NOMO-1 treated with DMSO at 0.1 percent for 48 hours (cell line): ENCODE data around the gene KRT10.
"Not testable (repeated sequence)": the region's sequence is repeated elsewhere in the genome, so short reads cannot be mapped to it uniquely, and the experiment has no call there.

Experiments
- DNase-seq: peaks from one replicate; lab custom pipeline; 2025; ENCODE audit not compliant: unreplicated experiment; lab: John Stamatoyannopoulos, UW

KRT10 gene

DNA sequence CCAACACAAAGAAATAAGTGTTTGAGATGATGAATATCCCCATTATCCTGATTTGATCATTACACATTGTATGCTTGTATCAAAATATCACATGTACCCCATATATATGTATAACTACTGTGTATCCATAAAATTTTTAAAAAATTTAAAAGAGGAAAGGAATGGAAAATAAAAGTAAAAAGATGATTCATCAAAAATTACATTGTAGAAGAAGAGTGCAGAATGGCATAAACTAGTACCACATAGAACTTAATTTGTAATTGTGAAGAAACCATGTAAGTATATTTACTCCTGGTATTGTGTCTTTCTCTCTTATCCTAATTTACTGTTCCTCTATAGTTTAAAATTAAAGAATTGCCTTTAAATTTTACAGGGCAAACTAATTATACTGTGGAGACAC lies 11.5 kb upstream of the KRT10 start:
- DNase-seq, result no peak

DNA sequence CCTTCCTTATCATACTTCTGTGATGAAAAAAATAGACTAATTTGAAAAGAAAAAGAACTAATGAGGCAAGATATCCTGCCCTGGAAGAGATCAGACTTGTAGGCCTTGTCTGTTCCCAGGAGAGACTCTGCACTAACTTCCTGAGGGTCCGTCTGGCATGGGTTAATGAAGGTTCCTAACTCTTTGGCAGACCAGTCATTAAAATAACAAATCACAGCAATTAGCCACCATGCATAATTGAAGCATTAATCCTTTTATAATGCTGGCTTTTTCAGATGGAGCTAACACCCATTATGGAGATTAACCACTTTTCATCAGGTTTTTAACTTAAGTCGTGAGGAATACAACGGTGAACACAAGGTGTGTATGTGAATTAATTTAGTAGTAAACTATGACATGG lies 10.4 kb upstream of the KRT10 start:
- DNase-seq, result no peak

DNA sequence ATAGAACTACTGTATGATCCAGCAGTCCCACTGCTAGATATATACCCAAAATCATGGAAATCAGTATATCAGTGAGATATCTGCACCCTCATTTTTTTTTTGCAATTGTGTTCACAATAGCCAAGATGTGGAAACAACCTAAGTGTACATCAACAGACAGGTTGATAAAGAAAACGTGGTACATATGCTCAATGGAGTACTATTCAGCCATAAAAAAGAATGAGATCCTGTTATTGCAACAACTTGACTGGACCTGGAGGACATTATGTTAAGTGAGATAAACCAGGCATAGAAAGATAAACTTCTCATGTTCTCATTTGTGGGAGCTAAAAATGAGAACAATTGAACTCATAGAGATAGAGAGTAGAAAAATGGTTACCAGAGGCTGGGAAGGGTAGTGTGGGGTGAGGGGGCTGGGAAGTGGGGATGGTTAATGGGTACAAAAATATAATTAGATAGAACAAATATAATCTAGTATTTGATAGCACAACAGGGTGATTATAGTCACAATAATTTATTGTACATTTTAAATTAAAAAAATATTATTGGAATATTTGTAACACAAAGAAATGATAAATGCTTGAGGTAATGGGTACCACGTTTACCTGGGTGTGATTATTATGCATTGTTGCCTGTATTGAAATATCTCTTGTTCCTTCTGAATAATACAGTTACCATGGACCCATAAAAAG lies 7.8 kb upstream of the KRT10 start:
- no peak for DNase-seq

DNA sequence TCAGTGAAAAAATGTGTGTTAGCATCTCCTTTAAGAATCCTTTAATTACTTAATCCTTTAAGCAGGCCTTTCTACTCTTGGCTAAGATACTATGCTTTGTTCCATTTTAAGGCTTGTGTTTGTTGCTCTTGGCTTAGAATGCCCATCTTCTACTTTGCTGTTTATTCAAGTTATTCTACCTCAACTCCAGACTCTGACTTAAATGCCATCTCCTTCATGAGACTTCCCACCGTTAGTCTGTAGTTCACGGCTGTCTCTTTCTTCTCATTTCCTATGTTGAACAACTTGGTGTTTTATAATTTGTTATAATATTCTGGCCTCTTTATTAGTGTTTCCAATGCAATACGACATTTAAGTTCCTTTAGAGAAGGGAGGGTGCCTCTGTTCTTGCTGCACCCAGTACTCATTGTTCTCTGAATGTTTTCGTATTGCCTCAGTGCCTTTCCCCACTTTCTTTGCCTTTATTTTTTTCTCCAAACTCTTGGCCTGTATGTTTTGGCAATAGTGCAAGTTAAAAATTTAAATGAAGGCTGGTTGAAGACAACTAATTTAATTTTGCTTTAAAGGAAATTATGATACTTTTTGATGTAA lies 6.1 kb upstream of the KRT10 start:
- no peak for DNase-seq

DNA sequence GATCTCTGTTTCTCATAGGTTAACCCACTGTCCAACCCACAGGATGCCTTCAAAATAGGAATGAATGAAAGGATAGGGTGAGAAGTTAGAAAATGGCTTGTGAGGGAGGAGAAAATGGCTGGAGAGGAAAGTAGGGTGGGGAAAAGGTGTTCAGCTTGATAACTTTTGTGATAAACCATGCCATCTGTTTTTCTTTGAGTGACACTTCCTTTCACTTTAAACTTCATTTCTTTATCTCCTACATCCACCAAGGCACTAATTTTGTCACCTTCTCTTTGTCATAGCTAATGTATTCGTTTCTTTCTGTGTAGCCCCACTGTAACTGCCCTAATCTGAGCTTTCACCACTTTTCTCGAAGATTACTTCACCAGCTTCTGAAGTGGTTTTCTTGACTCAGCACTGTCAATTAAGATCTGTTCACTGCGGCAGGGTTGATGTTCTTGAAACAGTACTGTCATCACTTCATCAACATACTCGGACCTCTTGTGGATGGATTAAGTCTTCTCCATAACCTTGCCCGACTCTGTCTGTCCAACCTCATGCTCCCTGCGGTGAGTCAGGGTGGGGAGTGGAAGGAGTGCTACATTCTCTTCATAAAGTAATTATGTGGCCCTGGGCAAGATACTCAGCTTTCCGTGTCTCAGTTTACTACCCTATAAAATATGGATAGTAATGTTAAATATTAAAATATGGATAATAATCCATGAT lies 5.5 kb upstream of the KRT10 start:
- DNase-seq, result peak; percentile 82

DNA sequence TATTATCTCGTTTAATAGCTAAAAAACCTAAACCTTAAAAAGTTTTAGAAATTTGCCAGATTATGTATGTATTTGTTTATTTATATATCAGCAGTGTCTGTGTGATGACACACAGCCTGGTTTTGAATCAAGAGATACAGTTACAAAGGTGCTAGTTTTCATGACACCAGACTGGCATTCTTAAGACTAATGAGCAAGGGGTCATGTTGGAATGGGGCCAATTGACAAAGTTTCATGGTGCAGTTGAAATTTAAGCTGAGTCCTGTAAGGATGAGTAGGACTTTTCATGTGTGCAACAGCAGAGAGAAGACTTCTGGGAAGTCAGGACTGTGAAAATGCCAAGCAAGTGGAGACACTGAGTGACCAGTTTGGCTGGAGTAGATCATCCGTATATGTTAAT lies 3.2 kb upstream of the KRT10 start:
- DNase-seq, result no peak

DNA sequence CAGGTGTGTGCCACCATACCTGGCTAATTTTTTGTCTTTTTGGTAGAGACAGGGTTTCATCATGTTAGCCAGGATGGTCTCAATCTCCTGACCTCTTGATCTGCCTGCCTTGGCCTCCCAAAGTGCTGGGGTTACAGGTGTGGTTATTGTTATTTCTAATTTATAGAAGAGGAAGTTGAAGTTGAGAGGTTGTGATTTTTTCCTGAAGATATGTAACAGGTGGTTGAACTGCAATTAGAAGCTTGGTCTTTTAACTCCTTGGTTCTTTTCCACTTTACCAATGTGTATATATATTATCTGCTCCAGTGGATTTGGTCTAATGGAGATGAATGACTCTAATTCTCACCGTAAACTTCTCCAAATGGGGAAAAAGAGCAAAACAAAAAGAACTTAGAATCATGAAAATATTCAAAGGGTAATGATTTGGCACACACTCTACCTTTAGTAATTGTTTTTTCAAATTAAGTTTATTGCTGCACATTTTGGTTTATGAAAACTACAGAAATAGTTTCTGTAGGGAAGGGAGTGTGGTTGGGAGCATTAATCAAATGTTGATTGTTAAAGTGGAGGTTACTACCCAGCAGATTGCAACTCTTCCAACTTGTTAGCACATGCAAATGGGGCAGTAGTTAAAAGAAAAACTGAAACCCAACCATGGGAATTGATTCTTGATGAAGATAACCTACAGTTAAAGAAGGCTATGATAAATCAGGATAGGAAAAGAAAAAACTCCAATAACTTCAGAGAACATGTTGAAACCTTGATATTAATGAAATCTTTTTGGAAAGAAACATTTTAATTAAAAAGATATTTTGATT lies 1.8 kb upstream of the KRT10 start:
- DNase-seq, result no peak

DNA sequence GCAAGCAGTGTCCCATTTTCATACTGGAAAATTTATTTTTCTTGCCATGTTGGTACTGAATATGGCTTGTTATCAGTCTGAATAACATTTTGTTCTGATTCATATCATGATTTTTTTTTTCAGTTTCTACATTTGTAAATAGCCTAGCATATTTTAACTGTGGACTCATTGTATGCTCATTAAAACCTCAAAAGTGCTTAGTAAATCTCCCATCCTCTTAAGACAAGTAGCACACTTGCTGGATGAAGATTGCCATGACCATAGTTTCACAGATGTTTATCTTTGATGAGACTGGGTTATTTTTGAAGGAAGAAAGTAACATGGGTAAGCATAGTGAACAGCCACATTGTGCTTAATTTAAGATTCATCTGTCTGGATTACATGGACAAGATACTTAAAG lies 878 bp downstream of the KRT10 start:
- no peak for DNase-seq

DNA sequence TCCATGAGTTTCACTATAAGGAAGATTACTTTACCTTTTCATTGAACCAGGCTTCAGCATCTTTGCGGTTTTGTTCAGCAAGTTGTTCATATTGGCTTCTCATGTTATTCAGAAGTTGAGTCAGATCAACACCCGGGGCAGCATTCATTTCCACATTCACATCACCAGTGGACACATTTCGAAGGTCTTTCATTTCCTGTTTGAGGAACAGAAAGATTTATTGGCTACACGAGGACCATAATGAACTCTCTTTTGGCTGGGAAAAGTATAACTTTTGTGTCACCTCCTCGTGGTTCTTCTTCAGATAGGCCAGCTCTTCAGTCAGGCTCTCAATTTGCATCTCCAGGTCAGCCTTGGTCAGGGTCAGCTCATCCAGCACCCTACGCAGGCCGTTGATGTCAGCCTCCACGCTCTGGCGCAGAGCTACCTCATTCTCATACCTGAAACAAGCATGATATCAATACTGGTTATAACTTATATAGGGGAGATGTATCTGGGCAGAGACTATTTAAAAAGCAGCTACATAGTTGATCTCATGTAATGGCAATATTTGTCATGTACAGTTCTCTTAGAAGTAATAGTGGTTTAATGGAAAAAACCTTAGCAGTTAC lies 2.1 kb downstream of the KRT10 start:
- peak; percentile 29 for DNase-seq

DNA sequence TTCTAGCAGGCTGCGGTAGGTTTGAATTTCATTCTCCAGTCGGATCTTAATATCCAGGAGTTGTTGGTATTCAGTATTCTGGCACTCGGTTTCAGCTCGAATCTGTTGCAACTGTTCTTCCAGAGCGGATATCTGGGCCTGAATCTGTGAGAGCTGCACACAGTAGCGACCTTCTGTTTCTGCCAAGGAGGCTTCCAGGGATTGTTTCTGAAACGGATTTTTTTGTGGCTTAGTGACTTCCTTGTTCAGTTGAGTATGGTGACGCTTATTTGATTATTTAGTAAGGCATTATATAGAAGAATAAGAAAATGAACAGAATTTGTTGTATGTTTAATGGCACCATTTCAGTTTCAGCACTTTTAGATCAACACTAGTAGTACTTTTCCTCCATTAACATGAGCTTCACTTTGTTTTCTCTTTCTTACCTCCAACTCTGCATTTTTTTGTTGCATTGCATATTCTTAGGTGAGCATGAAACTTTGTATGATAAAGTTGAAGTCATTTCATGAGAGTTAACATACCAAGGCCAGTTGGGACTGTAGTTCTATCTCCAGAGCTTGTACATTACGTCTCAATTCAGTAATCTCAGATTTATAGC lies 2.8 kb downstream of the KRT10 start:
- DNase-seq, result peak; percentile 10

DNA sequence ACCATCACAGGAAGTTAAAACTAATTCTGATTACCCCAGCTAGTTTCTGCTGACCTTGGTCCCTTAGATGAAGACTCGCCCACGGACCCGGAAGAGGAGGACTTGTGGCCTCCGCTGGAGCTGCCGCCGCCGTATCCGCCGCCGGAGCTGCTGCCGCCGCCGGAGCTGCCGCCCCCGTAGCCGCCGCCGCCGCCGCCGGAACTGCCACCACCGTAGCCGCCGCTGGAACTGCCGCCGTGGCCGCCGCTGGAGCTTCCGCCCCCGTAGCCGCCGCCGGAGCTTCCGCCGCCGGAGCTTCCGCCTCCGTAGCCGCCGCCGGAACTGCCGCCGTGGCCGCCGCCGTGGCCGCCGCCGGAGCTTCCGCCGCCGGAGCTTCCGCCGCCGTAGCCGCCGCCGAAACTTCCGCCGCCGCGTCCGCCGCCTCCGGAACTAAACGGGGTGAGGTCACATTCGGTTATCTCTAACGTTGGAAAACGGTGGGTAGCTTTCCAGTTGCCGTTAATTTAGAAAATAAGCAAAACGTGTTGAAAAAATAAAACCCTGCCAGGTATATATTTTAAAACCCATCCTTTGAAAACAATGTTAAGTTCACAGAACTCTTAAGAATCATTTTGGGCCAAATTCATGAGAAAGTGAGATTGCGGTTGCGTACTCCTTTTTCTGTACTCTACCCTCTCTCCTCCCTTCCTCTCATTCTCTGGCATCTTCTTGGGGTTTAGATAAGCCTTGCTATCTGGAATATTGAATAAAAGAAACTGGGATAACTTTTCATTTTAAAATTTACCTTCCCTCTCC lies 3.5 kb downstream of the KRT10 start:
- DNase-seq, result peak; percentile 76

DNA sequence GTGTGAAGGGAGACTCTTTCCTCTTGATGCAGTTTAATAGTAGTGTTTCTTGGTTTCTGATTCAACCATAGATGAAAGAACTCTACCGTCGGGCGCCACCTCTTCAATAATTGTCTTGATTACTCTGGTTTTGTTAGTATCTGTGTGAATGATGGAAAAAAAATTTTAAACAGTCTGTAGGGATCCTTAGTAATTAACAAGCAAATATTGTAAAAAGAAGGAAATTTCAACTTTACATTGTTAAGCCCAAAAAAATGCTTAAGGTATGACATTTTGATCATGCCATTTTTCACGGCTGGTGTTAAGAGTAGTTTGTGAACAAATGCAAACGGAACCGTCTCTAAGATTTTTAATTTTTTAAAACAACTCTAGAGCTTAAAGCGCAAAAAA lies 4.1 kb downstream of the KRT10 start:
- DNase-seq, result peak; percentile 4

DNA sequence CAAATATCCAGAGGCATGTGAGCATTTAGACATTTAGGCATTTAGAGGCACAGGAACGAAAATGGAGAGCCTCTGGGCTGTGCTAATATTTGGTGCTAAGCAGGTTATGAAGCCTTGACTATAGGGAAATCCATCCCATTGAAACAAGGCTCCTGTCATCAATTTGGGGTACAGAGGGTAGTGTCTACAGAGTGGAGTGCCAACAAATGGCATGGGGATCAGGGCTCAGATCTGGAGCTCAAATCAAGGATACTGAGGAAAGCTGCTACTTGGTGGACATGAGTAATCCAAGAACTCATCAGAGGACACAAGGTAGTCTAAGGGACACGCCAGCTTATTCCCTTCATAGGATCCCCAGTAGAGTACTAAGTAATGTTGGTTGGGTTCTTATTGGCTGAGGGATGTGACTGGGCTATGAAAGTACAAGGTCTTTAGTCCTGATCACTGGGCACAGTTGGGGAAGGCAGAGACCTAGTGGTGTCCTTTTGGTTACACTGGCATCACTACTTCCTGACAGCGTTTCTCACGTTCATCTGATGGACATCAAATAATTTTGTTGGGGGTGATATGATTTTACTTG lies 5.2 kb downstream of the KRT10 start:
- no peak for DNase-seq

DNA sequence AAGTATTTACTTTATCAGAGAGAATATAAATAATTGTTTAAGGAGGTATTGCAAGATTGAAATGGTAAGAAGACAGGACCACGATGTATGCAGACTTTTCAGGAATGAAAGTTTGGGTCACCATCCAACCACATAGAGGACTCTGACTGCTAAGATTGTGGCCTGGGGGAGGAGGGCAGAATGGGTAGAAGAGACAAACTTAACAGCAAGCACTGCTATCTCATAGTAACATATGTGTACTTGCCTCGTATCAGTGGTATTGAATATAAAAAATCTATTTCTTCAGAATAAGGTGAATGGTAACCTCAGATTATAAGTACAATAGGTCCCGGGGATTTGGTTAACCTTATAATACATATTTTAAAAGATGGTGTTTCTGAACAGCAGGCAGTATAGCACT lies 5.8 kb downstream of the KRT10 start:
- DNase-seq, result no peak

DNA sequence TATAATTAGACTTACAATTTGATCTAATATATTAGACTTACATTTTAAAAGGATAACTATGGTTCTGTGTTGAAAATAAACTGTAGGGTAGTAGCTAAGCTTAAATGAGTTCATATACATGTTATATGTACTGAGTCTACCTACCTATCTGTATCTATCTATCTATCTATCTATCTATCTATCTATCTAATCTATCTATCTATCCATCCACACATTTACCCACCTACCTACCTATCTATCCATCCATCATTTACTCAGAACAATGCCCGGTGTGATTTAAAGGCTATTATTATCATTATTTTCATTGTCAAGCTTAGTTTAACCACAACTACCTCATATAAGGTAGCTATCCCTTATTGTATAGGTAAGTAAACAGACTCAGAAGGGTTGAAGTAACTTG lies 7.0 kb downstream of the KRT10 start:
- DNase-seq, result no peak

DNA sequence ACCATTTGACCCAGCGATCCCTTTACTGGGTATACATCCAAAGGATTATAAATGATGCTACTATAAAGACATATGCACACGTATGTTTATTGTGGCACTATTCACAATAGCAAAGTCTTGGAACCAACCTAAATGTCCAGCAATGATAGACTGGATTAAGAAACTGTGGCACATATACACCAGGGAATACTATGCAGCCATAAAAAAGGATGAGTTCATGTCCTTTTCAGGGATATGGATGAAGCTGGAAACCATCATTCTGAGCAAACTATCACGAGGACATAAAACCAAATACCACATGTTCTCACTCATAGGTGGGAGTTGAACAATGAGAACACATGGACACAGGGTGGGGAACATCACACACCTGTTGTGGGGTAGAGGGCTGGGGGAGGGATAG lies 7.8 kb downstream of the KRT10 start:
- DNase-seq, result not testable (repeated sequence)

DNA sequence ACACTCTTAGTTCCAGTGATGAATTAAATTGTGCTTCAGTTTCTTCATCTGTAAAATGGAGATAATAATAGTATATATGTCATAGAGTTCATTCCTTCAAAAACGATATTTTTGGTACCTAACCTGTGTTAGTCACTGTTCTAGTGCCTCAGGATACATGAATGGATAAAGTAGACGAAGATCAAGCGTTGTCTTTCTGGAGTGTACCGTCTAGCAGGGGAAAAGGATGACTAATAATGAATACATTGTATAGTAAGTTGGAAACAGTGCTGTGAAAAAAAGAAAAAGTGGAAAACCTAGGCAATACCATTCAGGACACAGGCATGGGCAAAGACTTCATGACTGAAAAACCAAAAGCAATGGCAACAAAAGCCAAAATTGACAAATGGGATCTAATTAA lies 8.6 kb downstream of the KRT10 start:
- no peak for DNase-seq

DNA sequence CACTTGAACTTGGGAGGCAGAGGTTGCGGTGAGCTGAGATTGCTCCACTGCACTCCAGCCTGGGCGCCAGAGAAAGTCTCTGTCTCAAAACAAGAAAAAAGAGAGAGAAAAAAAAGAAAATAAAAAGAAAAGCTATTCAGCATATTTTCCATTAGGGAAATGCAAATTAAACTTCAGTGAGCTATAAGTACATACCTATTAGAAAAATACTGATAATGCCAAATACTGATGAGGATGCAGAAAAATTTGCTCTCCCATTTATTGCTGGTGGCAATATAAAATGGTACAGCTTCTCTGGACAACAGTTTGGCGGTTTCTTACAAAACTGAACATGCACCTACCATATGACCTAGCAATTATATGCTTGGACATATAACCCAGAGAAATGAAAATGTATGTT lies 9.8 kb downstream of the KRT10 start:
- no peak for DNase-seq

DNA sequence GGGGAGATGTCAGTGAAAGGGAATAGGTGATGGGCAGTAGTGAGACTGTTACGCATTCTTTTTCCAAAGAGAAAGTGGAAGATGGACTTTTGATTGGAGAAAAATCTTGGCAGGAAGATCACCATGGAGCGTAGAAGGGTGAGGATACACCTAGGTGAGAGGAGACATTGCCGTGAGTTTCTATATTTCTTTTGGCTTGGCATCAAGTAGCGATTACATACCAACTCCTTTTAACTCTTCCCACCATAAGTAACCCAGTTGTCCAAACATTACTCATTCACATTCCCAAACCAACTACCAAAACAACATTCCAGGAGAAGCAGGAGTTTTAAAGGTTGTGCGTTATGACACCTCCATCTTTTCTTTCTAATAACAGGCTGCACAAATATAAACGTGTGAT lies 11.9 kb downstream of the KRT10 start:
- no peak for DNase-seq
